ENCODE measurements around the gene LIPM. TPM values are rescaled to one million over a fixed set of nuclear protein-coding genes. Genes with fewer than 3 reads are reported as not detected.

Gene LIPM
- total and polyA plus RNA-seq, 7 donors = not detected

- Histone ChIP-seq H3K27me3 (ENCODE audit: insufficient read depth in 3 of 3, low read length in 2 of 3) (peaks cover 0 to 5% (median 4%) of the 10 kb centered on the region in 3 donors), H3K36me3 (ENCODE audit: insufficient read depth in 1 of 2, low read depth in 1 of 2) (no peaks in the 10 kb centered on the region), H3K4me3 (no peak overlapping the region), H3K9me3 (no peaks in the 10 kb centered on the region), H3K4me1 (no peaks in the 10 kb centered on the region), H3K27ac (no peak overlapping the region)
- intact Hi-C loops (cut with DNase I) = no loop called here
- TF ChIP-seq CTCF (IDR thresholded peaks at IDR 0.05) = no peak
- ATAC-seq = no peak
- 52 to 63% (median 55%) methylated on average over 6 of the region's 6 CpGs for WGBS, 3 donors
- no peak for DNase-seq
These were observed 39.0 kb downstream of the LIPM start for GRCh38 chr10:88841316-88842111.

GRCh38 chr10:88843171-88843570 is 40.6 kb downstream of the LIPM start:
- WGBS, 3 donors = 87 to 93% (median 92%) methylated on average over 4 of the region's 4 CpGs
- TF ChIP-seq CTCF (IDR thresholded peaks at IDR 0.05) = no peak

GRCh38 chr10:88848499-88848898 is 46.0 kb downstream of the LIPM start:
- Histone ChIP-seq H3K27me3 (ENCODE audit: insufficient read depth in 3 of 3, low read length in 2 of 3) (peaks cover 0 to 4% (median 0%) of the 10 kb centered on the region in 3 donors), H3K36me3 (ENCODE audit: insufficient read depth in 1 of 2, low read depth in 1 of 2) (no peaks in the 10 kb centered on the region), H3K27ac (no peak overlapping the region), H3K9me3 (no peaks in the 10 kb centered on the region), H3K4me3 (no peak overlapping the region), H3K4me1 (no peaks in the 10 kb centered on the region)
- intact Hi-C loops (cut with DNase I) = no loop called here
- 0 to 10% (median 3%) methylated on average over 1 of the region's 1 CpG for WGBS, 3 donors
- ATAC-seq (peak in 1 of 4 donors; percentile 27), DNase-seq (no peak)
- TF ChIP-seq CTCF (IDR thresholded peaks at IDR 0.05) = no peak

More at GRCh38 chr10:88843171-88843570, 40.6 kb downstream of the LIPM start:
- H3K9me3 ChIP-seq = no peaks in the 10 kb centered on the region
- H3K36me3 ChIP-seq (ENCODE audit: insufficient read depth in 1 of 2, low read depth in 1 of 2) = no peaks in the 10 kb centered on the region
- DNase-seq (no peak), ATAC-seq (no peak)
- H3K27ac ChIP-seq = no peak overlapping the region
- peaks cover 0 to 5% (median 4%) of the 10 kb centered on the region in 3 donors for H3K27me3 ChIP-seq (ENCODE audit: insufficient read depth in 3 of 3, low read length in 2 of 3)
- intact Hi-C loops (cut with DNase I) = no loop called here
- no peak overlapping the region for H3K4me3 ChIP-seq
- H3K4me1 ChIP-seq = no peaks in the 10 kb centered on the region

- Histone ChIP-seq H3K4me3 (no peak overlapping the region), H3K4me1 (no peaks in the 10 kb centered on the region), H3K27me3 (ENCODE audit: insufficient read depth in 3 of 3, low read length in 2 of 3) (peaks cover 0 to 4% (median 0%) of the 10 kb centered on the region in 3 donors), H3K27ac (no peak overlapping the region), H3K36me3 (ENCODE audit: insufficient read depth in 1 of 2, low read depth in 1 of 2) (no peaks in the 10 kb centered on the region), H3K9me3 (no peaks in the 10 kb centered on the region)
- ATAC-seq (no peak), DNase-seq (no peak)
- intact Hi-C loops (cut with DNase I) = no loop called here
- TF ChIP-seq CTCF (IDR thresholded peaks at IDR 0.05) = no peak
- 90 to 95% (median 94%) methylated on average over 1 of the region's 1 CpG for WGBS, 3 donors
These were observed 46.7 kb downstream of the LIPM start for GRCh38 chr10:88849234-88849633.
